K562 (cell line): ENCODE results near the gene BRD3OS. TPM values are rescaled to one million over a fixed set of nuclear protein-coding genes. Genes with fewer than 3 reads are reported as not detected.
A peak's percentile ranks its signal among the peaks of the same experiment; 100 is the strongest.

Source experiments
- ATAC-seq: fragments of 200-7000 bp; cut with Tn5 transposase; 3 replicates; pipeline ENCODE4 v1.9.1; 2020; ENCODE audit warnings: moderate library complexity
- BruUV-seq: library from RNA; stranded (reverse); fragments of 400-500 nt; replicated peaks from 2 replicates; lab custom pipeline; 2021; lab: Mats Ljungman, UMichigan
- CTCF ChIA-PET: fragments of 300-600 bp; formaldehyde crosslinking; extraction: SDS; loops from one replicate; lab custom pipeline; 2021; ENCODE audit warnings: low intra/inter-chr PET ratio; lab: Yijun Ruan, JAX
- POLR2A ChIA-PET: fragments of 300-600, 350-650 bp; sonication (Branson Sonifier 250); formaldehyde crosslinking; extraction: SDS; loops from one replicate; lab custom pipeline; 2021; ENCODE audit warnings: antibody characterized with exemption, inconsistent platforms; lab: Yijun Ruan, JAX
- DNase-seq, 4 experiments: peaks; one replicate each; pipeline versions ENCODE4 v3.0.0 to v3.0.0-alpha.2; 2011 to 2018; ENCODE audit warnings: low spot score in 3 of 4, mixed read lengths in 3 of 4; ENCODE audit errors: extremely low read depth in 1 of 4
- FAIRE-seq: peaks from 2 replicates; lab custom pipeline; 2011; peaks lifted over from hg19 to GRCh38; lab: Jason Lieb, UNC
- H2AFZ ChIP-seq: 2 replicates; pipeline ENCODE4 v1.6.0; 2011; ENCODE audit warnings: low read depth, low read length, control low read depth, inconsistent platforms
- H3K27ac ChIP-seq: fragments of 200-600 bp; 3 replicates; pipeline ENCODE4 v1.8.0; 2011; ENCODE audit warnings: low read depth, mild to moderate bottlenecking, control low read depth, inconsistent platforms, low read length, moderate library complexity, mixed read lengths; ENCODE audit errors: extremely low read depth
- H3K27me3 ChIP-seq, 2 experiments: fragments of 300-600 bp in 1 of 2; 2 replicates in 1 of 2; 3 replicates in 1 of 2; pipeline versions ENCODE4 v1.6.0 to v1.8.0; 2011; ENCODE audit warnings: inconsistent platforms in 2 of 2, low read length in 2 of 2, mild to moderate bottlenecking in 1 of 2, mixed read lengths in 1 of 2, moderate library complexity in 1 of 2; ENCODE audit not compliant: control insufficient read depth in 2 of 2, insufficient read depth in 2 of 2
- H3K36me3 ChIP-seq: fragments of 300-600 bp; 3 replicates; pipeline ENCODE4 v1.8.0; 2011; ENCODE audit warnings: mild to moderate bottlenecking, low read length, inconsistent platforms; ENCODE audit not compliant: control insufficient read depth, insufficient read depth
- H3K4me1 ChIP-seq, 2 experiments: fragments of 200-600 bp in 1 of 2; replicated peaks in 1 of 2; 2 replicates in 1 of 2; 3 replicates in 1 of 2; pipeline versions ENCODE4 v1.5.1 to v1.8.0; 2011; ENCODE audit warnings: inconsistent platforms in 2 of 2, low read length in 2 of 2, mild to moderate bottlenecking in 1 of 2, mixed read lengths in 1 of 2, moderate library complexity in 1 of 2; ENCODE audit not compliant: control insufficient read depth in 2 of 2, insufficient read depth in 2 of 2
- H3K4me2 ChIP-seq: 2 replicates; pipeline ENCODE4 v1.6.1; 2011; ENCODE audit warnings: low read length, control low read depth, inconsistent platforms, mixed read lengths; ENCODE audit not compliant: insufficient read depth
- H3K4me3 ChIP-seq: fragments of 200-600 bp; sonication (generic), shearing (Covaris generic); 2 replicates; pipeline ENCODE4 v1.5.1; 2016; ENCODE audit warnings: control low read depth, inconsistent platforms
- H3K79me2 ChIP-seq: fragments of 200-600 bp; 3 replicates; pipeline ENCODE4 v1.8.0; 2011; ENCODE audit warnings: low read length, inconsistent platforms; ENCODE audit not compliant: control insufficient read depth, insufficient read depth
- H3K9ac ChIP-seq, 2 experiments: 2 replicates each; pipeline versions ENCODE4 v1.6.0 to v1.6.1; 2011; ENCODE audit warnings: low read depth in 2 of 2, low read length in 2 of 2, control low read depth in 1 of 2, inconsistent platforms in 1 of 2, mild to moderate bottlenecking in 1 of 2, mixed read lengths in 1 of 2; ENCODE audit not compliant: insufficient read depth in 1 of 2
- H3K9me1 ChIP-seq: one replicate; pipeline ENCODE4 v1.6.0; 2011; ENCODE audit warnings: inconsistent platforms, mild to moderate bottlenecking, low read length, moderate library complexity; ENCODE audit not compliant: control insufficient read depth, insufficient read depth
- H3K9me3 ChIP-seq: replicated peaks from 2 replicates; pipeline ENCODE4 v1.5.1; 2011; ENCODE audit warnings: low read depth, low read length, inconsistent platforms; ENCODE audit not compliant: control insufficient read depth, insufficient read depth
- H4K20me1 ChIP-seq: replicated peaks from 2 replicates; pipeline ENCODE4 v1.6.1; 2011; ENCODE audit warnings: low read length, inconsistent platforms, mixed read lengths; ENCODE audit not compliant: control insufficient read depth, insufficient read depth
- CHCHD3 ChIP-seq: fragments of 250-450 bp; sonication (Bioruptor Pico); IDR thresholded peaks from 2 replicates; pipeline ENCODE4 v2.1.2; 2022; ENCODE audit warnings: mild to moderate bottlenecking
- CREM ChIP-seq: IDR thresholded peaks from 2 replicates; pipeline ENCODE4 v1.6.1; 2014; ENCODE audit warnings: antibody characterized with exemption, low read depth
- CXXC5 ChIP-seq: fragments of 250-450 bp; sonication (Bioruptor Pico); IDR thresholded peaks from 2 replicates; pipeline ENCODE4 v1.8.0; 2022; ENCODE audit warnings: inconsistent platforms, mild to moderate bottlenecking, moderate library complexity
- DACH1 ChIP-seq: fragments of 450-650 bp; IDR thresholded peaks from 2 replicates; pipeline ENCODE4 v1.6.1; 2018; ENCODE audit not compliant: partially characterized antibody
- ETV1 ChIP-seq: fragments of 450-650 bp; conservative IDR thresholded peaks from 2 replicates; pipeline ENCODE4 v1.6.1; 2016; ENCODE audit warnings: missing genetic modification characterization, control low read depth, low read depth, missing compliant biosample characterization
- GATA2 ChIP-seq: sonication (generic); formaldehyde crosslinking; IDR thresholded peaks from 2 replicates; pipeline ENCODE4 v1.4.0; 2020; ENCODE audit warnings: mild to moderate bottlenecking, missing genetic modification reagents
- SMARCA4 ChIP-seq: fragments of 450-650 bp; IDR thresholded peaks from 2 replicates; pipeline ENCODE4 v1.6.1; 2016
- YY1 ChIP-seq, 3 experiments: IDR thresholded peaks; 2 replicates each; pipeline ENCODE4 v1.6.1; 2011; ENCODE audit warnings: low read length in 2 of 3, mild to moderate bottlenecking in 2 of 3, moderate library complexity in 2 of 3, borderline replicate concordance in 1 of 3, control low read depth in 1 of 3, low read depth in 1 of 3; ENCODE audit not compliant: insufficient read depth in 3 of 3, insufficient replicate concordance in 2 of 3, control insufficient read depth in 1 of 3, insufficient read length in 1 of 3; ENCODE audit errors: extremely low read depth in 1 of 3
- ZNF668 ChIP-seq: fragments of 250-450 bp; sonication (Bioruptor Pico); IDR thresholded peaks from 2 replicates; pipeline ENCODE4 v1.8.0; 2022; ENCODE audit warnings: mild to moderate bottlenecking, inconsistent platforms
- WGBS: fragments of 100-300 bp; shearing (Covaris generic); methylation state at CpG from one replicate; pipeline ENCODE4 v1.1.6; 2016; ENCODE audit warnings: low coverage, mixed read lengths; ENCODE audit not compliant: insufficient coverage; ENCODE audit errors: missing lambda C conversion rate; 5-methylcytosine and 5-hydroxymethylcytosine counted together
- in situ Hi-C: fragments of 300-500 bp; cut with MboI; formaldehyde crosslinking; loops from 4 replicates; pipeline ENCODE4 v1.15.0; 2018; ENCODE audit warnings: inconsistent platforms, mixed read lengths
- intact Hi-C: fragments of 100-400 bp; cut with micrococcal nuclease; formaldehyde crosslinking; loops from 2 replicates; pipeline ENCODE4 v1.14.2; 2022
- polyA plus RNA-seq, 8 experiments: library from polyadenylated mRNA; depleted of rRNA in 4 of 8; stranded (reverse) in 5 of 8; unstranded in 3 of 8; fragments of >200 nt; fragmentation: Nextera tagmentation in 2 of 8; fragmentation: Illumina TruSeq in 1 of 8; extraction: Ambion mirVana in 2 of 8; extraction: Trizol in 1 of 8; gene quantifications; 2 replicates each; pipeline versions ENCODE4 v1.2.1 to v1.2.3, GENCODE V29; 2011 to 2014; ENCODE audit warnings: inconsistent platforms in 1 of 8, missing spikeins in 1 of 8
- total RNA-seq, 7 experiments: library from RNA; depleted of rRNA in 6 of 7; stranded (reverse); fragments of >200 nt in 6 of 7; fragmentation: Illumina TruSeq in 2 of 7; extraction: Trizol in 2 of 7; gene quantifications; 2 replicates each; pipeline versions ENCODE4 v1.2.1 to v1.2.3, GENCODE V29; 2011 to 2021; ENCODE audit warnings: low replicate concordance in 1 of 7

Gene BRD3OS
- total and polyA plus RNA-seq, 9 of the 15 experiments (the other 6 are each of a cell fraction or from before 2014, with no cell fraction given) = 1.1 to 8.7 (median 5.9) TPM

DNA sequence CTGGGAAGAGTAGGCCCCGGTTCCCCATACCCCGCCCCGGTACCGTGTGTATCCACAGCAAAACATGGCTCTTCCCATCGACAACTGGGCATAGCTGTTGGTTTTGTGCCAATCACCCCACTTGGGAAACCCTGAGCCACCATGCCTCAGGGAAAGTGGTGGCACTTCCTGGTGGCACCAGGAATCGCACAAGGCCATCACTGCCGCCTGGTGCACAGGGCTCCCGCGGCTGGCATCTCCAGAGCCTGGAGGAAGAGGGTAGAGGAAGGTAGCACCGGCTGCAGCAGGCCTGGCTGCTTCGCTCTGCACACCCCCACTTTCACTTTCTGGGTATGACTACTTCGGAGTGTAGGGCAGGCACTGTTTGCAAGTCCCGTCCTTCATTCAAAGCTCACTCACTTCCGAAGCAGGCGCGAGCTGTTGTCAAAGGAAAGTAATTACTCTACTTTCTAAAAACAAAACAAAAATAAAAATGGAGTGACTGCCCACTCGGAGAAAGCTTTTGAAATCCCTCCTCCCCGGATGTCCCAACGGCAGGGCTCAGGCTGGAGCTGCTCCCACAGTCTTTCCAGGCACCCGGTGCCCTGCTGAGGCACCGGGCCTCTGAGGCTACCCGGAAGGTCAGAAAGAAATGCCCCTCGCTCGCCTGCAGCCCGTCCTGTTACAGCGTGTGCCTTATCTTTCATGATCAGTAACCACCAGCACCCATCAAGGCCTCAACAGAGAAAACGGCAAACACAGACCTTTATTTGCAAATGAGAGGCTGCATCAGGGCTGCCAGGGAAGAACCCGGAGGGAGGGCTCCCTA lies 40.5 kb downstream of the BRD3OS start:
- no TSS peak for BruUV-seq
- POLR2A ChIA-PET = interaction anchor here (0.6 kb wide), 1 partner anchor 61 kb away, joined by 3 read pairs; no protein-coding TSS in a partner anchor
- H3K4me3 ChIP-seq = peak overlapping the region; percentile 75
- H3K9me1 ChIP-seq = peaks cover 5% of the 10 kb centered on the region
- WGBS = 37% methylated on average over 28 of the region's 28 CpGs
- peaks cover 10 to 51% of the 10 kb centered on the region in 2 experiments; a peak in 4 of 5 replicates for H3K4me1 ChIP-seq
- no peaks in the 10 kb centered on the region for H3K36me3 ChIP-seq
- ATAC-seq (peak; percentile 33), DNase-seq (peak; percentile 51 to 66 (median 64)), FAIRE-seq (peak; percentile 86)
- H3K9ac ChIP-seq = peak overlapping the region; percentile 71 to 84
- H3K27me3 ChIP-seq = peaks cover 16 to 17% of the 10 kb centered on the region in 2 experiments
- intact Hi-C loops (no loop called here), in situ Hi-C loops (no loop called here)
- H2AFZ ChIP-seq = peak overlapping the region; percentile 14; the same call in 1 of the 2 replicates
- peak overlapping the region; percentile 77 for H3K4me2 ChIP-seq
- peaks cover 15% of the 10 kb centered on the region for H4K20me1 ChIP-seq
- TF ChIP-seq CREM (0 out of 2 replicates have a peak, but pooled peaks have one; percentile 14), SMARCA4 (0 out of 2 replicates have a peak, but pooled peaks have one; percentile 28), ETV1 (tag) (peak; percentile 31; the same call in 1 of the 2 replicates), DACH1 (no peak), CXXC5 (CRISPR knock-in tag) (0 out of 2 replicates have a peak, but pooled peaks have one; percentile 16), GATA2 (CRISPR knock-in tag) (peak; percentile 55), ZNF668 (CRISPR knock-in tag) (no peak), CHCHD3 (CRISPR knock-in tag) (no peak), YY1 (IDR thresholded peaks at IDR 0.05; ENCODE audit: borderline replicate concordance in 1 of 3, control insufficient read depth in 1 of 3, extremely low read depth in 1 of 3, insufficient read depth in 3 of 3, insufficient read length in 1 of 3, insufficient replicate concordance in 2 of 3, low read depth in 1 of 3, low read length in 2 of 3) (peak in 1 of 3 experiments; percentile 15)
- peak overlapping the region; percentile 85 for H3K27ac ChIP-seq
- no peaks in the 10 kb centered on the region for H3K9me3 ChIP-seq
- CTCF ChIA-PET = no interaction called here
- peaks cover 53% of the 10 kb centered on the region for H3K79me2 ChIP-seq
